Body of pancreas (tissue), 4 donors: ENCODE data around the gene PIP5K1B.

Experiments used
- POLR2A ChIP-seq, 3 donors: fragments of 450-650 bp; IDR thresholded peaks; one replicate each; pipeline ENCODE4 v1.6.1; 2016; ENCODE audit warnings: antibody characterized with exemption in 3 of 3, mild to moderate bottlenecking in 2 of 3
- TF ChIP-seq, protein P1 (sequence below), 7 experiments: fragments of 450-650 bp in 4 of 7; fragments of 200-600 bp in 3 of 7; sonication (generic) in 3 of 7; IDR thresholded peaks; one replicate each; pipeline ENCODE4 v1.5.1; 2016 to 2019; ENCODE audit warnings: antibody characterized with exemption in 7 of 7

DNA sequence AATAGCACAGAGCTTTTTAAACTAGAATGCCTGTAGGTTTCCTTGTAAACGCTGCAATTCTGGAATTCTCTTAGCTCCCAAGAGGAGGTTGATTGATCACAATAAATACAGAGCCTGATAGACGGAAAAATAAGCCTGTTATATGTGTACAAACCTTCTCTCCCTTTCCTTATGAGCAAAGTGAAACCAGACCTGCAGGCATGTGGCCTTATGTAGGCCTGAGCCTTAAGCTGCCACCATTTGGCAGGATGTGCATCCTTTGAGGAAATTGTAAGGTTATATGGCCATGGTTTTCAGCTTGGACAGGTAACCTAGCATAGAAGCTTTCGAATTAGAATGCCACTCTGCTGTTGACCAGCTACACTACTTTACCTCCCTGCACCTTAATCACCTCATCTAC, 259.7 kb downstream of the PIP5K1B start:
- no peak for TF ChIP-seq POLR2A (IDR thresholded peaks at IDR 0.05)
- TF ChIP-seq, protein P1, sequence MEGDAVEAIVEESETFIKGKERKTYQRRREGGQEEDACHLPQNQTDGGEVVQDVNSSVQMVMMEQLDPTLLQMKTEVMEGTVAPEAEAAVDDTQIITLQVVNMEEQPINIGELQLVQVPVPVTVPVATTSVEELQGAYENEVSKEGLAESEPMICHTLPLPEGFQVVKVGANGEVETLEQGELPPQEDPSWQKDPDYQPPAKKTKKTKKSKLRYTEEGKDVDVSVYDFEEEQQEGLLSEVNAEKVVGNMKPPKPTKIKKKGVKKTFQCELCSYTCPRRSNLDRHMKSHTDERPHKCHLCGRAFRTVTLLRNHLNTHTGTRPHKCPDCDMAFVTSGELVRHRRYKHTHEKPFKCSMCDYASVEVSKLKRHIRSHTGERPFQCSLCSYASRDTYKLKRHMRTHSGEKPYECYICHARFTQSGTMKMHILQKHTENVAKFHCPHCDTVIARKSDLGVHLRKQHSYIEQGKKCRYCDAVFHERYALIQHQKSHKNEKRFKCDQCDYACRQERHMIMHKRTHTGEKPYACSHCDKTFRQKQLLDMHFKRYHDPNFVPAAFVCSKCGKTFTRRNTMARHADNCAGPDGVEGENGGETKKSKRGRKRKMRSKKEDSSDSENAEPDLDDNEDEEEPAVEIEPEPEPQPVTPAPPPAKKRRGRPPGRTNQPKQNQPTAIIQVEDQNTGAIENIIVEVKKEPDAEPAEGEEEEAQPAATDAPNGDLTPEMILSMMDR (IDR thresholded peaks at IDR 0.05): no peak
